ENCODE data around the gene ELMO1.

Gene ELMO1

DNA sequence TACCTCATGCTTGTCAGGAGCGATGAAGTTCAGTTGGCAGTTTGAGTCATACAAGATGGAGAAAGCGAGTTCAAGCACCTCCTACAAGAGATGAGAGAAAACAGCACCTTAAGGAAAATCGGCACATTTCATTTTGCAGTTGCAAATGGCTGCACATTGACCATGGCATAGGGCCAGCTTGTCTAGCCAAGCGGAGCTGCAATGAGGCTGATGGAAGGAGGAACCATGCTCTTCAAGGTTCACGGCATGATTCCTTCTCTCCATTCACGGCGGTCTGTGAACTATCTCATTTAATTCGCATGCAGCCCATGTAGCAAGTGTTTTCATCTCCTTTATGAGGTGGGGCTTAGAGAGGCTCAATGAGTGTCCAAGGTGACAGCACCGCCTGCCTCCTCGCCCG, 587.0 kb downstream of the ELMO1 start:
- ATAC-seq (ENCODE audit: insufficient read depth, low read depth) (no peak), DNase-seq (no peak)
- H2AFZ ChIP-seq (ENCODE audit: low read depth, low read length), result no peak overlapping the region
- no peaks in the 10 kb centered on the region for H3K27me3 ChIP-seq (ENCODE audit: insufficient read depth, low read length, poor library complexity)
- H4K20me1 ChIP-seq (ENCODE audit: insufficient read depth, low read length), result no peaks in the 10 kb centered on the region
- H3K9ac ChIP-seq (ENCODE audit: low read depth, low read length), result no peak overlapping the region
- TF ChIP-seq EZH2 (IDR thresholded peaks at IDR 0.05; ENCODE audit: borderline replicate concordance, low read depth, low read length, severe bottlenecking), result no peak
- TF ChIP-seq, protein P1, sequence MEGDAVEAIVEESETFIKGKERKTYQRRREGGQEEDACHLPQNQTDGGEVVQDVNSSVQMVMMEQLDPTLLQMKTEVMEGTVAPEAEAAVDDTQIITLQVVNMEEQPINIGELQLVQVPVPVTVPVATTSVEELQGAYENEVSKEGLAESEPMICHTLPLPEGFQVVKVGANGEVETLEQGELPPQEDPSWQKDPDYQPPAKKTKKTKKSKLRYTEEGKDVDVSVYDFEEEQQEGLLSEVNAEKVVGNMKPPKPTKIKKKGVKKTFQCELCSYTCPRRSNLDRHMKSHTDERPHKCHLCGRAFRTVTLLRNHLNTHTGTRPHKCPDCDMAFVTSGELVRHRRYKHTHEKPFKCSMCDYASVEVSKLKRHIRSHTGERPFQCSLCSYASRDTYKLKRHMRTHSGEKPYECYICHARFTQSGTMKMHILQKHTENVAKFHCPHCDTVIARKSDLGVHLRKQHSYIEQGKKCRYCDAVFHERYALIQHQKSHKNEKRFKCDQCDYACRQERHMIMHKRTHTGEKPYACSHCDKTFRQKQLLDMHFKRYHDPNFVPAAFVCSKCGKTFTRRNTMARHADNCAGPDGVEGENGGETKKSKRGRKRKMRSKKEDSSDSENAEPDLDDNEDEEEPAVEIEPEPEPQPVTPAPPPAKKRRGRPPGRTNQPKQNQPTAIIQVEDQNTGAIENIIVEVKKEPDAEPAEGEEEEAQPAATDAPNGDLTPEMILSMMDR (IDR thresholded peaks at IDR 0.05; ENCODE audit: borderline replicate concordance, extremely low read depth, low read length, poor library complexity, severe bottlenecking), result no peak
- H3K79me2 ChIP-seq (ENCODE audit: insufficient read depth, low read length), result no peaks in the 10 kb centered on the region
- no peak overlapping the region for H3K4me3 ChIP-seq (ENCODE audit: low read depth in 1 of 2, low read length in 2 of 2)
- H3K4me2 ChIP-seq (ENCODE audit: insufficient read depth, low read length), result no peak overlapping the region
- H3K4me1 ChIP-seq (ENCODE audit: insufficient read depth, low read length), result no peaks in the 10 kb centered on the region
- peaks cover 47% of the 10 kb centered on the region for H3K36me3 ChIP-seq (ENCODE audit: insufficient read depth, low read length)
- no peak overlapping the region for H3K27ac ChIP-seq (ENCODE audit: low read length)
- no peaks in the 10 kb centered on the region for H3K9me3 ChIP-seq (ENCODE audit: insufficient read depth, low read length, severe bottlenecking)

DNA sequence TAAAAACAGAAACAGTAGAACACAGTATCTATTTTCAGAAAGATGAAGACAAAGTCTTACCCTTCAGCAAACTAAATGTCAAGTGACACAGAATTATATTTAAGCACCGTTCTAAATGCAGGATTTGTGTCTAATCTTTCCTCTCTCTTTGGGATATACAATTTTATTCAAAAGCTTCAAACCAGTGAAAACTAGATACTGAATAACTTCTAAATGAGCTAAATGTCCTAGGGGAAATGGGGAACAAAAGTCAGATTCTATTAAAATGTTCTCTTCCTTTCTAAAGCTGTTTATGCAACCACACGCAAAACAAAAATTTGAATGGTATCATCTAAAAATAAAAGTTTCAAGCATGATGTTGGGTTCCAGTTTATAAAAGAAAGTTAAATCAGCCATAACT, 588.0 kb downstream of the ELMO1 start:
- no peaks in the 10 kb centered on the region for H3K9me3 ChIP-seq (ENCODE audit: insufficient read depth, low read length, severe bottlenecking)
- no peak overlapping the region for H2AFZ ChIP-seq (ENCODE audit: low read depth, low read length)
- H3K79me2 ChIP-seq (ENCODE audit: insufficient read depth, low read length), result no peaks in the 10 kb centered on the region
- H3K36me3 ChIP-seq (ENCODE audit: insufficient read depth, low read length), result peaks cover 51% of the 10 kb centered on the region
- no peak for DNase-seq
- no peak overlapping the region for H3K4me2 ChIP-seq (ENCODE audit: insufficient read depth, low read length)
- H3K4me1 ChIP-seq (ENCODE audit: insufficient read depth, low read length), result no peaks in the 10 kb centered on the region
- no peaks in the 10 kb centered on the region for H4K20me1 ChIP-seq (ENCODE audit: insufficient read depth, low read length)
- no peak for ATAC-seq (ENCODE audit: insufficient read depth, low read depth)
- H3K9ac ChIP-seq (ENCODE audit: low read depth, low read length), result no peak overlapping the region
- H3K4me3 ChIP-seq (ENCODE audit: low read depth in 1 of 2, low read length in 2 of 2), result no peak overlapping the region
- H3K27ac ChIP-seq (ENCODE audit: low read length), result no peak overlapping the region
- no peaks in the 10 kb centered on the region for H3K27me3 ChIP-seq (ENCODE audit: insufficient read depth, low read length, poor library complexity)
- TF ChIP-seq, protein P1 (IDR thresholded peaks at IDR 0.05; ENCODE audit: borderline replicate concordance, extremely low read depth, low read length, poor library complexity, severe bottlenecking), result no peak
- no peak for TF ChIP-seq EZH2 (IDR thresholded peaks at IDR 0.05; ENCODE audit: borderline replicate concordance, low read depth, low read length, severe bottlenecking)

DNA sequence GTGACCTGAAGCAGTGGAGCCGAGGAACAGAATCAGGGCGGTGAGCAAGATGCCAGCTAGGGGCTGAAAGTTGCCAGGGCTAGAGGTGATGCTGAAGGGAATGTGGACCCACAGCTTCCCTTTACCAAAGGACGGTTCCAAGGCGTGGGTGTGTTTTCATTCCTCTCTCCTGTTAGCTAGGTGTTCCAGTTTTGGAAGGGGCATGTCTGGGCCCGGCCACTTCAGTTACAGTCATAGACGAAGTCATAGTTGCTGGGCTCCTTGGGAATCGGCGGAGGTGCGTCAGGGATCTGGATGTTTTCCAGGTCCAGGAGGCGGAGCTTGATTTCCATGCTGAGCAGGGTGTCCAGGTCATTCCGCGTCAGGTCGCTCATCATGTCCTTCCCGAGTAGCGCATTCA, 593.3 kb downstream of the ELMO1 start:
- Histone ChIP-seq H3K9me3 (ENCODE audit: insufficient read depth, low read length, severe bottlenecking) (no peaks in the 10 kb centered on the region), H3K27ac (ENCODE audit: low read length) (no peak overlapping the region), H2AFZ (ENCODE audit: low read depth, low read length) (no peak overlapping the region), H3K4me1 (ENCODE audit: insufficient read depth, low read length) (no peaks in the 10 kb centered on the region), H3K27me3 (ENCODE audit: insufficient read depth, low read length, poor library complexity) (no peaks in the 10 kb centered on the region), H3K36me3 (ENCODE audit: insufficient read depth, low read length) (peaks cover 44% of the 10 kb centered on the region), H3K9ac (ENCODE audit: low read depth, low read length) (no peak overlapping the region), H3K79me2 (ENCODE audit: insufficient read depth, low read length) (no peaks in the 10 kb centered on the region), H4K20me1 (ENCODE audit: insufficient read depth, low read length) (no peaks in the 10 kb centered on the region), H3K4me2 (ENCODE audit: insufficient read depth, low read length) (no peak overlapping the region), H3K4me3 (ENCODE audit: low read depth in 1 of 2, low read length in 2 of 2) (no peak overlapping the region)
- TF ChIP-seq, protein P1 (IDR thresholded peaks at IDR 0.05; ENCODE audit: borderline replicate concordance, extremely low read depth, low read length, poor library complexity, severe bottlenecking), result no peak
- TF ChIP-seq EZH2 (IDR thresholded peaks at IDR 0.05; ENCODE audit: borderline replicate concordance, low read depth, low read length, severe bottlenecking), result no peak
- ATAC-seq (ENCODE audit: insufficient read depth, low read depth) (no peak), DNase-seq (no peak)

DNA sequence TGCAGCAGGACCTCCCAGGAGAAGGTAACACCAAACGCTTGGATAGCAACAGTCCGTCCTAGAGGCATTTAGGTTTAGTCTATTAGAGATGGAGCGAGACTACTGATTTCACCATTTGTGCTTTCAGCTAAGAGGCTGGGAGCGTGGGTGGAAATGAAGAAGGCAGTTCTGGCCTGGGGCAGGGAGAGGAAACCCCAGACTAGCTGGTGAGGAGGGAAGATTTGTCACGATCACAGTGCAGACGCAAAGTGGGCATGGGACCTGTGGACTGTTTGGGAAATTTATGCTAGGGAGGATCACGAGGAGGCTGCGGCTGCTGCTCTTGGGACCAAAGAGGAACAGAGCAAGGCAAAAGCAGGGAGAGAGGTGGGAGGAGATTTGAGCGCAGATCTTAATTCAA, 594.0 kb downstream of the ELMO1 start:
- no peak overlapping the region for H3K9ac ChIP-seq (ENCODE audit: low read depth, low read length)
- no peak overlapping the region for H3K4me2 ChIP-seq (ENCODE audit: insufficient read depth, low read length)
- no peaks in the 10 kb centered on the region for H4K20me1 ChIP-seq (ENCODE audit: insufficient read depth, low read length)
- no peak overlapping the region for H3K27ac ChIP-seq (ENCODE audit: low read length)
- H3K36me3 ChIP-seq (ENCODE audit: insufficient read depth, low read length), result peaks cover 39% of the 10 kb centered on the region
- no peak for ATAC-seq (ENCODE audit: insufficient read depth, low read depth)
- no peak for DNase-seq
- TF ChIP-seq, protein P1 (IDR thresholded peaks at IDR 0.05; ENCODE audit: borderline replicate concordance, extremely low read depth, low read length, poor library complexity, severe bottlenecking), result no peak
- TF ChIP-seq EZH2 (IDR thresholded peaks at IDR 0.05; ENCODE audit: borderline replicate concordance, low read depth, low read length, severe bottlenecking), result no peak
- no peaks in the 10 kb centered on the region for H3K79me2 ChIP-seq (ENCODE audit: insufficient read depth, low read length)
- no peaks in the 10 kb centered on the region for H3K4me1 ChIP-seq (ENCODE audit: insufficient read depth, low read length)
- H3K4me3 ChIP-seq (ENCODE audit: low read depth in 1 of 2, low read length in 2 of 2), result no peak overlapping the region
- no peaks in the 10 kb centered on the region for H3K9me3 ChIP-seq (ENCODE audit: insufficient read depth, low read length, severe bottlenecking)
- H2AFZ ChIP-seq (ENCODE audit: low read depth, low read length), result no peak overlapping the region
- no peaks in the 10 kb centered on the region for H3K27me3 ChIP-seq (ENCODE audit: insufficient read depth, low read length, poor library complexity)

Data from DND-41 (cell line).